IPS-18c (cell line): ENCODE results near the gene PPP1R13B.
"Not testable (repeated sequence)": the region's sequence is repeated elsewhere in the genome, so short reads cannot be mapped to it uniquely, and the experiment has no call there.

Experiments
- H3K4me3 ChIP-seq: 2 replicates; pipeline ENCODE4 v1.7.0; 2013; ENCODE audit warnings: low read depth, mild to moderate bottlenecking, low read length, moderate library complexity; ENCODE audit not compliant: insufficient read depth
- H3K9me3 ChIP-seq: one replicate; pipeline ENCODE4 v1.6.1; 2013; ENCODE audit warnings: mild to moderate bottlenecking, low read length, moderate library complexity; ENCODE audit not compliant: control insufficient read depth, insufficient read depth

Gene PPP1R13B

DNA sequence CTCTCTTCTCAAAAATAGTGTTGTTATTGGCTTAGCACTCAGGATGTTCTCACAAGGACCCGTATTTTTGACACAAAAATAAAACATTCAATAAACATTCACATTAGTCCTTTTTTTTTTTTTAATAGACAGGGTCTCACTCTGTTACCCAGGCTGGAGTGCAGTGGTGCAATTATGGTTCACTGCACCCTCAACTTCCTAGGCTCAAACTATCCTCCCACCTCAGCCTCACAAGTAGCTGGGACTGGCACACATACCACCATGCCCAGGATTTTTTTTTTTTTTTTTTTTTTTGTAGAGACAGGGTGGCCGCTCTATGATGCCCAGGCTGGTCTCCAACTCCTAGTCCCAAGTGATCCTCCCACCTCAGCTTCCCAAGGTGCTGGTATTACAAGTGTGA lies 27.0 kb downstream of the PPP1R13B start:
- Histone ChIP-seq H3K4me3 (no peak overlapping the region), H3K9me3 (no peaks in the 10 kb centered on the region)

- Histone ChIP-seq H3K4me3 (no peak overlapping the region), H3K9me3 (no peaks in the 10 kb centered on the region)
These were observed 27.7 kb downstream of the PPP1R13B start for GRCh38 chr14:103819503-103820307.

GRCh38 chr14:103818870-103819269 lies 28.5 kb downstream of the PPP1R13B start:
- Histone ChIP-seq H3K4me3 (no peak overlapping the region), H3K9me3 (no peaks in the 10 kb centered on the region)

DNA sequence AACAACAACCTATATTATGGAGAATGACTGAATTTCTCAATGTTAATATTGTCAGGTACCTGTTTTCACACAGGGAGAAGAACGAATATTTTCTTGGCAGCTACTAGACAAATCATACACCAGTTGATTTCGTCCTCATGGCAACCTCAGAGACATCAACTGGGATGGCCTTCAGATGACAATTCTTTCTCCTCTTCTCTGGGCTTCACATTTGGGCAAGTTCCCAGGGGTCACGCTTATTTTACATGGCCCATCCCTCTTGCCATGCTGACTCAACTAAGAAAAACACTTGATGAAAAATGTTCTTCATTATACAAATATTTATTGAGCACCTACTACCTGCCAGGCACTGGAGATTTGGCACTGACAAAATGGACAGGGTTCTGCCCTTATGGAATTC lies 29.0 kb downstream of the PPP1R13B start:
- Histone ChIP-seq H3K9me3 (no peaks in the 10 kb centered on the region), H3K4me3 (no peak overlapping the region)

GRCh38 chr14:103817595-103817994 lies 29.8 kb downstream of the PPP1R13B start:
- H3K4me3 ChIP-seq: no peak overlapping the region
- no peaks in the 10 kb centered on the region for H3K9me3 ChIP-seq

DNA sequence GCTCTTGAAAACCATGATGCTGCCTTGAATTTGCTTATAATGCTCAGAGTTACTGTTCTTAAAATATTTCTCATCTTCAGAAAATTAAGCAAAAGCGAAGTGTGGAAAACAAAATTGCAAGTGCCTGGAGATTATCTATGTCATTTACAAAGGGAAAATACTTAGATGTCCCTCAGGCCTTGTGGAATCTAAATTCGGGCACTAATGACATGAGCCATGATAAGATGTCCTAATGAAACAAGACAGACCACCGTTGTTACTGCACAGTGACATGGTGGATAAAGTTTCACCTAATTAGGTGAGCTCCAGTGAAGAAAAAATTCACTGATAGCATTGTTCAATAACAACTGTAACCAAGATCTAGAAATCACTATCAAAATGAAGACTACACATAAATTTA lies 30.4 kb downstream of the PPP1R13B start:
- Histone ChIP-seq H3K4me3 (no peak overlapping the region), H3K9me3 (no peaks in the 10 kb centered on the region)

DNA sequence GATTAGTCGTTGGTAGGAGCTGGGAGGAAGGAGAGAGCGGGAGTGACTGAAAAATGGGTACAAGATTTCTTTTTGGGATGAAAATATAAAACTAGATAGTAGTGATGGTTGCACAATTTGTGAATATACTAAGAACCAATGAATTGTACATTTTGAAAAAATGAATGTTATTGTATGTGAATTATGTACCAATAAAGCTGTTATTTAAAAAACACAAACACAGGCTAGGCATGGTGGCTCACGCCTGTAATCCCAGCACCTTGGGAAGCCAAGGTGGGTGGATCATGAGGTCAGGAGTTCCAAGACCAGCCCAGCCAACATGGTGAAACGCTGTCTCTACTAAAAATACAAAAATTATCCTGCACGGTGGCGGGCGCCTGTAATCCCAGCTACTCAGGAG lies 32.1 kb downstream of the PPP1R13B start:
- H3K9me3 ChIP-seq: no peaks in the 10 kb centered on the region
- no peak overlapping the region for H3K4me3 ChIP-seq

DNA sequence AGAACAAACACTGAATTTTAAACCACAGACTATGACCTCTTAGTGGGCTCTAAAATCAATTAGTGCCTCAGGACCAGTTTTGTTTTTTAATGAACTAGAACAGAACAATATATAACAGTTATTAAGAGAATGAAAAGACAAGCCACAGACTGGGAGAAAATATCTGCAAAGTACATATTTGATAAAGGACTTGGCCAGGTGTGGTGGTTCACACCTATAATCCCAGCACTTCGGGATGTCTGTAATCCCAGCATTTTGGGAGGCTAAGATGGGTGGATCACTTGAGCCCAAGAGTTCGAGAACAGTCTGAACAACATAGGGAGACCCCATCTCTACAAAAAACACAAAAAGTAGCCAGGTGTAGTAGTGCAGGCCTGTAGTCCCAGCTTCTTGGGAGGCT lies 36.2 kb downstream of the PPP1R13B start:
- H3K9me3 ChIP-seq: no peaks in the 10 kb centered on the region
- H3K4me3 ChIP-seq: no peak overlapping the region

DNA sequence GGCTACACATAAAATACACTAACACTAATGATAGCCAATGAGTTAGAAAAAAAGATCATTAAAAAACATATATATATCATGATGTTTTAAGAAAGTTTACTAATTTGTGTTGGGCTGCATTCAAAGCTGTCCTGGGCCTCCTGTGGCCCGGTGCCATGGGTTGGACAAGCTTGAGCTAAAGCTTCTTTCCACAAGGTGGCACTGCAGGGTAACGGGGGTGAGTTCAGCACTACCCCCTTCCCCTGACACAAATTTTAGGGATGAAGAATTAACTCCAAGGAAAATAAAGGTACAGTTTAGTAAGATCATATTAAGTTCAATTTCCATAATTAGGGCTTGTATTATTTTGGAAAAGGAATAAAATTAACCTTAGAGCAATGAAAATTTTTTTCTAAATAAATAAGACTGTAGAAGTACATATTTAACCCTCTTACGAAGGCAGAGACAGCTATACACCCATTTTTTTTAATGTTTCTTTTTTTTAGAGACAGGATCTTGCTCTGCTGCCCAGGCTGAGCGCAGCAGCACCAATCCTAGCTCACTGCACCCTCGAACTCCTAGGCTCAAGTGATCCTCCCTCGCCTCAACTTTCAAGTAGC lies 38.9 kb downstream of the PPP1R13B start:
- Histone ChIP-seq H3K4me3 (no peak overlapping the region), H3K9me3 (no peaks in the 10 kb centered on the region)

- Histone ChIP-seq H3K9me3 (no peaks in the 10 kb centered on the region), H3K4me3 (no peak overlapping the region)
These were observed 40.6 kb downstream of the PPP1R13B start for GRCh38 chr14:103806805-103807204.

DNA sequence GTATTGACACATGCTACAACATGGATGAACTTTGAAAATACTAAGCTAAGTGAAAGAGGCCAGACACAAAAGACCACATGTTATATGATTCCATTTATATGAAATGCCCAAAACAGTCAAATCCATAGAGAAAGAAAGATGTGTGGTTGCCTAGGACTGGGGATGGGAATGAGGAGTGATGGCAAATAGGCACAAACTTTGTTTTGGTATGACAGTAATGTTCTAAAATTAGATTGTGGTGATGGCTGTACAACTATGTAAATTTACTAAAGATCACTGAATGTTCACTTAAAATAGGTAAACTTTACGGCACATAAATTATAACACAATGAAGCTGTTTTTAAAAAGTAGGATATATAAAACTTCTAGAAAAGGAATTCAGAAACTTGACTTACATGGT lies 41.7 kb downstream of the PPP1R13B start:
- no peaks in the 10 kb centered on the region for H3K9me3 ChIP-seq
- no peak overlapping the region for H3K4me3 ChIP-seq

GRCh38 chr14:103803661-103804060 lies 43.7 kb downstream of the PPP1R13B start:
- H3K9me3 ChIP-seq: no peaks in the 10 kb centered on the region
- H3K4me3 ChIP-seq: no peak overlapping the region

DNA sequence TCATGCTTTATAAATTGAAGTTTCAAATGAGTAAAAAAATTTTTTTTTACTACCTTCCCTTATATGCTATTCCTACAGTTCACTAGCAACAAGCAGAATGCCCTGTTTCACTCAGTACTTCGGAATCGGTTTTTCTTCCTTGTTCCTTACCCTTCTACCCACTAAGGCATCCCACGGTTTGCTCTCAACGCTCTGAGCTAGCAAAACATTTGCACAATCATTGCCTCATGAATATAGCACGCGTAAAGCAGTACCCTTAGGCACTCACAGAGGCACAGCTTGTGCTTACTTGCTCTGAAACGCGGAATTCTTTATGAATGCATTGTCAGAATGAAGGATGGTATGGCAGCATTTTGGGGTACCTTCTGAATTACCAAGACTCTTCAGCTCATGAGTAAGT lies 45.0 kb downstream of the PPP1R13B start:
- H3K9me3 ChIP-seq: no peaks in the 10 kb centered on the region
- H3K4me3 ChIP-seq: no peak overlapping the region

- no peaks in the 10 kb centered on the region for H3K9me3 ChIP-seq
- no peak overlapping the region for H3K4me3 ChIP-seq
These were observed 45.9 kb downstream of the PPP1R13B start for GRCh38 chr14:103801459-103801858.

DNA sequence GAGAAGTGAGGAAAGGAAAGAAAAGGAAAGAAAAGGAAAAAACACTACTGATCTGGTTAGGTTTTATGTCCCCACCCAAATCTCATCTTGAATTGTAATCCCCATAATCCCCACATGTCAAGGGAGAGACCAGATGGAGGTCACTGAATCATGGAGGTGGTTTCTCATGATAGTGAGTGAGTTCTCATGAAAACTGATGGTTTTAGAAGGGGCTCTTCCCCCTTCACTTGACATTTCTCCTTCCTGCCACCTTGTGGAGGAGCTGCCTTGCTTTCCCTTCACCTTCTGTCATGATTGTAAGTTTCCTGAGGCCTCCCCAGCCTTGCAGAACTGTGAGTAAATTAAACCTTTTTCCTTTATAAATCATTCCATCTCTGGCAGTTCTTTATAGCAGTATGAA lies 54.2 kb downstream of the PPP1R13B start:
- not testable (repeated sequence) for H3K4me3 ChIP-seq, H3K9me3 ChIP-seq

GRCh38 chr14:103788086-103788485 lies 59.3 kb downstream of the PPP1R13B start:
- H3K4me3 ChIP-seq: no peak overlapping the region
- H3K9me3 ChIP-seq: no peaks in the 10 kb centered on the region

DNA sequence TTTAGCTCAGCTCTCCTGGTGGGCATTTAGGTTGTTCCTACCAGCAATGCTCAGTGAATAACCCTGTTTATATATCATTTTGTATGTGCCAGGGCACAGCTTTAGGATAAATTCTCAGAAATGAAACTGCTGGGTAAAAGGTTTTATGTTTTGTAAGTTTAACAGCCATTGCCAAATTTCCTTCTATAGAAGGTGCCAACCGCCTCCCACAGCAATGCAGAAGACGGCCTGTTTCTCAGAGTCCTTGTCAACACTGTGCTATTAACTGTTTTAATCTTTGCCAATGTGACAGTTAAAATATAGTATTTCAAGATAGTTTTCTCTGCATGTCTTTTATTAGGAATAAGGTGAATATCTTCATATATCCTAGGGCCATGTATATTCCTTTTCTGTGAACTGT lies 65.0 kb downstream of the PPP1R13B start:
- Histone ChIP-seq H3K4me3 (no peak overlapping the region), H3K9me3 (no peaks in the 10 kb centered on the region)

GRCh38 chr14:103776319-103776718 lies 71.1 kb downstream of the PPP1R13B start:
- not testable (repeated sequence) for H3K9me3 ChIP-seq, H3K4me3 ChIP-seq

- Histone ChIP-seq H3K4me3 (no peak overlapping the region), H3K9me3 (no peaks in the 10 kb centered on the region)
These were observed 71.9 kb downstream of the PPP1R13B start for GRCh38 chr14:103775506-103775905.
